ENCODE results near the gene SCP2. TPM values are rescaled to one million over a fixed set of nuclear protein-coding genes. Genes with fewer than 3 reads are reported as not detected.

Gene SCP2
- total RNA-seq, 1 experiment from 2014 or later: 97.5 TPM

DNA sequence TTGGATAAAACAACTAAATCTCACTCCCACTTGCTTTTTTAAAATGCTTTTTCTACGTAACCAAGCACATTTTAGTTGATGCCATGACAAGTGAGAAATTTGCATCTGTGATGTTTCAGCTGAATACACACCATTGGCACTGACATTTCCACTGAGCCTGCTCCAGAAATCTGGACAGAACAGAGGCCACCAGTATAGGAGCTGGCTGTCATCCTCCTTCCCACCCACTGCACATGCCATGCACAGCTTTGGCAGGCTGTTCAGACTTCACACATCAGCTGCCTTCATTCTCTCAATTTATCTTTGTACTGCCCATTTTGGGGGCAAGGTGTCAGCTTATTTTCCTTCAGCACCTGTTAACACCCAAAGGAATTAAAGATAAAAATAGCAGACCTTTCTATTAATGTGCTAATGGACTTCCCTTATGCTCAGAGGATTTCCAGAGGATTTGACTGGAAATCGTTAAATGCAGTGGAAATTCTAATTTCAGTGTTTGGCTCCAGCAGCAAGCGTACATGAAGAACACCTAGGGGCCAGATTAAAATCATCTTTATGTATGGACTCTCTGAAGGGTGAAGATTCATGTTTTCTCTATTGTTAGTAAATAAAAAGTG is 122.0 kb downstream of the SCP2 start:
- Histone ChIP-seq H4K20me1 (ENCODE audit: low read length) (no peaks in the 10 kb centered on the region), H3K4me3 (ENCODE audit: low read length) (no peak overlapping the region), H3K27me3 (ENCODE audit: low read length) (no peaks in the 10 kb centered on the region), H3K9ac (ENCODE audit: low read length) (peak overlapping the region; percentile 25), H3F3A (ENCODE audit: low read length, unreplicated experiment) (peaks cover 14% of the 10 kb centered on the region), H3K27ac (ENCODE audit: low read length) (peak overlapping the region; percentile 89), H2AFZ (ENCODE audit: low read length) (no peak overlapping the region), H3K79me2 (ENCODE audit: low read length) (no peaks in the 10 kb centered on the region), H3K4me1 (ENCODE audit: insufficient read depth, low read length) (peaks cover 40% of the 10 kb centered on the region), H3K9me2 (replicated peaks; ENCODE audit: low read length) (no peaks in the 10 kb centered on the region), H3K9me3 (ENCODE audit: low read length) (no peaks in the 10 kb centered on the region), H3K36me3 (ENCODE audit: low read depth, low read length) (peaks cover 18% of the 10 kb centered on the region; the same call in 1 of the 2 replicates), H3K4me2 (ENCODE audit: low read length) (peak overlapping the region; percentile 57)
- ChIA-PET POLR2A (ENCODE audit: unreplicated experiment) (no interaction called here), CTCF (interaction anchor here (0.6 kb wide), 1 partner anchor 23 kb away, joined by 6 read pairs; no protein-coding TSS in a partner anchor)
- no peak for DNase-seq
- no peak for ATAC-seq
- TF ChIP-seq EZH2phosphoT487 (IDR thresholded peaks at IDR 0.05; ENCODE audit: borderline replicate concordance, low read length): no peak
- TF ChIP-seq EZH2 (IDR thresholded peaks at IDR 0.05; ENCODE audit: low read length, unreplicated experiment): no peak
- TF ChIP-seq, protein P1, sequence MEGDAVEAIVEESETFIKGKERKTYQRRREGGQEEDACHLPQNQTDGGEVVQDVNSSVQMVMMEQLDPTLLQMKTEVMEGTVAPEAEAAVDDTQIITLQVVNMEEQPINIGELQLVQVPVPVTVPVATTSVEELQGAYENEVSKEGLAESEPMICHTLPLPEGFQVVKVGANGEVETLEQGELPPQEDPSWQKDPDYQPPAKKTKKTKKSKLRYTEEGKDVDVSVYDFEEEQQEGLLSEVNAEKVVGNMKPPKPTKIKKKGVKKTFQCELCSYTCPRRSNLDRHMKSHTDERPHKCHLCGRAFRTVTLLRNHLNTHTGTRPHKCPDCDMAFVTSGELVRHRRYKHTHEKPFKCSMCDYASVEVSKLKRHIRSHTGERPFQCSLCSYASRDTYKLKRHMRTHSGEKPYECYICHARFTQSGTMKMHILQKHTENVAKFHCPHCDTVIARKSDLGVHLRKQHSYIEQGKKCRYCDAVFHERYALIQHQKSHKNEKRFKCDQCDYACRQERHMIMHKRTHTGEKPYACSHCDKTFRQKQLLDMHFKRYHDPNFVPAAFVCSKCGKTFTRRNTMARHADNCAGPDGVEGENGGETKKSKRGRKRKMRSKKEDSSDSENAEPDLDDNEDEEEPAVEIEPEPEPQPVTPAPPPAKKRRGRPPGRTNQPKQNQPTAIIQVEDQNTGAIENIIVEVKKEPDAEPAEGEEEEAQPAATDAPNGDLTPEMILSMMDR (conservative IDR thresholded peaks at IDR 0.05; ENCODE audit: low read depth, low read length): no peak
- BruUV-seq (replicated peaks): no TSS peak
- intact Hi-C loops (cut with micrococcal nuclease): loop anchor here (5.0 kb wide), 1 partner anchor 128 kb away; no protein-coding TSS in a partner anchor

DNA sequence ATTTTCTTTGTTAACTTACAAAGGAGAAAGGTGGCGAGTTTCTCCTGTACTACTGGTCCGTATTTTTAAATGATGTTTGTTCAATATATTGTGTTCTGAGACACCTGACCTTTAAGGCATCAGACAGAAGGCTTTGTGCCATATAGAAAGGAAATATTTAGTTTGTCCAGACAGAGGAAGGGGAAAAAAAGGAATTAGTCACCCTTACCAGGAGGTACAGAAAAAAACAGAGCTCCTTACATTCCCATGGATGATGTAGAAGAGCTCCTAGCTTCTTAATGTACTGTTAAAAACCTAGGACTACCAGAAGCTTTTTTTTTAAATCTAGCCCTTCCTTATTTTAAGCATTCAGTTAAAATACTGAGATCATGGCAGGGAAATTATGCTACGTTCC is 122.5 kb downstream of the SCP2 start:
- H3K4me3 ChIP-seq (ENCODE audit: low read length): no peak overlapping the region
- H3K79me2 ChIP-seq (ENCODE audit: low read length): no peaks in the 10 kb centered on the region
- TF ChIP-seq, protein P1 (conservative IDR thresholded peaks at IDR 0.05; ENCODE audit: low read depth, low read length): no peak
- TF ChIP-seq EZH2 (IDR thresholded peaks at IDR 0.05; ENCODE audit: low read length, unreplicated experiment): no peak
- TF ChIP-seq EZH2phosphoT487 (IDR thresholded peaks at IDR 0.05; ENCODE audit: borderline replicate concordance, low read length): no peak
- ChIA-PET POLR2A (ENCODE audit: unreplicated experiment) (no interaction called here), CTCF (no interaction called here)
- ATAC-seq (no peak), DNase-seq (peak; percentile 32)
- peak overlapping the region; percentile 89 for H3K27ac ChIP-seq (ENCODE audit: low read length)
- H3K9ac ChIP-seq (ENCODE audit: low read length): peak overlapping the region; percentile 10; the same call in 1 of the 2 replicates
- H3K4me1 ChIP-seq (ENCODE audit: insufficient read depth, low read length): peaks cover 40% of the 10 kb centered on the region
- no peaks in the 10 kb centered on the region for H3K27me3 ChIP-seq (ENCODE audit: low read length)
- no peak overlapping the region for H2AFZ ChIP-seq (ENCODE audit: low read length)
- H3K9me3 ChIP-seq (ENCODE audit: low read length): no peaks in the 10 kb centered on the region
- intact Hi-C loops (cut with micrococcal nuclease): loop anchor here (5.0 kb wide), 1 partner anchor 128 kb away; no protein-coding TSS in a partner anchor
- no peaks in the 10 kb centered on the region for H4K20me1 ChIP-seq (ENCODE audit: low read length)
- H3K9me2 ChIP-seq (replicated peaks; ENCODE audit: low read length): no peaks in the 10 kb centered on the region
- no TSS peak for BruUV-seq (replicated peaks)
- H3F3A ChIP-seq (ENCODE audit: low read length, unreplicated experiment): peaks cover 14% of the 10 kb centered on the region
- H3K36me3 ChIP-seq (ENCODE audit: low read depth, low read length): peaks cover 18% of the 10 kb centered on the region; the same call in 1 of the 2 replicates
- no peak overlapping the region for H3K4me2 ChIP-seq (ENCODE audit: low read length)

DNA sequence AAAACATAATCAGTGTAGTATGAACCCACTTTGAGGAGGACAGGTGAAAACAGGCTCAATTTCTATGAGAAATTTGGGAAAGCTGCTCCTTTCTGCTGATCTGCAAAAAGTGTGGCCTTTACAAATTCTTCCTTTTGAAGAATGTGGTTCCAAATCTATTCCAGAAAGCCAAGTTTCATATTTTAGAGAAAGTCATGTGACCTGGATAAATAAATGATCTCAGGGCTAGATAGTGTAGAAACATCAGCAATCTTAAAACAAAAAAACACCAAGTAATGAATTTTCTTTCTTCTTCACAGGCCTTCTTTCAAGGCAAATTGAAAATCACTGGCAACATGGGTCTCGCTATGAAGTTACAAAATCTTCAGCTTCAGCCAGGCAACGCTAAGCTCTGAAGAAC is 123.2 kb downstream of the SCP2 start:
- DNase-seq (no peak), ATAC-seq (no peak)
- Histone ChIP-seq H3K9me2 (replicated peaks; ENCODE audit: low read length) (no peaks in the 10 kb centered on the region), H3K9me3 (ENCODE audit: low read length) (no peaks in the 10 kb centered on the region), H3K4me3 (ENCODE audit: low read length) (no peak overlapping the region), H3K4me2 (ENCODE audit: low read length) (no peak overlapping the region), H3K9ac (ENCODE audit: low read length) (no peak overlapping the region), H3K27ac (ENCODE audit: low read length) (peak overlapping the region; percentile 89; the same call in 1 of the 2 replicates), H4K20me1 (ENCODE audit: low read length) (no peaks in the 10 kb centered on the region), H3K4me1 (ENCODE audit: insufficient read depth, low read length) (peaks cover 40% of the 10 kb centered on the region), H3F3A (ENCODE audit: low read length, unreplicated experiment) (peaks cover 14% of the 10 kb centered on the region), H2AFZ (ENCODE audit: low read length) (no peak overlapping the region), H3K36me3 (ENCODE audit: low read depth, low read length) (peaks cover 18% of the 10 kb centered on the region; the same call in 1 of the 2 replicates), H3K27me3 (ENCODE audit: low read length) (no peaks in the 10 kb centered on the region), H3K79me2 (ENCODE audit: low read length) (no peaks in the 10 kb centered on the region)
- ChIA-PET CTCF (no interaction called here), POLR2A (ENCODE audit: unreplicated experiment) (no interaction called here)
- BruUV-seq (replicated peaks): no TSS peak
- TF ChIP-seq, protein P1 (conservative IDR thresholded peaks at IDR 0.05; ENCODE audit: low read depth, low read length): no peak
- TF ChIP-seq EZH2 (IDR thresholded peaks at IDR 0.05; ENCODE audit: low read length, unreplicated experiment) (no peak), EZH2phosphoT487 (IDR thresholded peaks at IDR 0.05; ENCODE audit: borderline replicate concordance, low read length) (no peak)
- intact Hi-C loops (cut with micrococcal nuclease): no loop called here

All from PC-3 (cell line).